H9 (cell line): ENCODE measurements around the gene SLC44A2. TPM values are rescaled to one million over a fixed set of nuclear protein-coding genes. Genes with fewer than 3 reads are reported as not detected.

ENCODE experiments used
- DNase-seq: peaks from one replicate; pipeline ENCODE4 v3.0.0-alpha.2; 2017
- H2AFZ ChIP-seq: one replicate; pipeline ENCODE4 v1.6.1; 2013; ENCODE audit warnings: mild to moderate bottlenecking, low read length, control low read depth, moderate library complexity
- H2AK5ac ChIP-seq: 2 replicates; pipeline ENCODE4 v1.6.1; 2013; ENCODE audit warnings: low read length, control low read depth, mixed read lengths; ENCODE audit not compliant: insufficient read length
- H2BK120ac ChIP-seq: one replicate; pipeline ENCODE4 v1.6.1; 2013; ENCODE audit warnings: low read depth, mild to moderate bottlenecking, low read length, control low read depth, inconsistent platforms; ENCODE audit not compliant: poor library complexity, severe bottlenecking
- H2BK12ac ChIP-seq: 2 replicates; pipeline ENCODE4 v1.6.1; 2013; ENCODE audit warnings: low read length, control low read depth, mixed read lengths, low read depth; ENCODE audit not compliant: insufficient read length
- H2BK15ac ChIP-seq: 2 replicates; pipeline ENCODE4 v1.6.1; 2013; ENCODE audit warnings: low read depth, low read length, control low read depth
- H2BK20ac ChIP-seq: one replicate; pipeline ENCODE4 v1.6.1; 2013; ENCODE audit warnings: low read depth, mild to moderate bottlenecking, low read length, control low read depth, inconsistent platforms; ENCODE audit not compliant: poor library complexity, severe bottlenecking
- H2BK5ac ChIP-seq: 2 replicates; pipeline ENCODE4 v1.6.1; 2013; ENCODE audit warnings: low read length, control low read depth, mixed read lengths; ENCODE audit not compliant: insufficient read length
- H3K14ac ChIP-seq: 2 replicates; pipeline ENCODE4 v1.6.1; 2013; ENCODE audit warnings: low read length, control low read depth; ENCODE audit not compliant: insufficient read depth
- H3K18ac ChIP-seq: 2 replicates; pipeline ENCODE4 v1.6.1; 2013; ENCODE audit warnings: low read depth, mild to moderate bottlenecking, mixed read lengths, low read length, control low read depth; ENCODE audit not compliant: insufficient read length
- H3K23ac ChIP-seq: 2 replicates; pipeline ENCODE4 v1.6.1; 2013; ENCODE audit warnings: low read length, control low read depth, mixed read lengths, low read depth; ENCODE audit not compliant: insufficient read length
- H3K23me2 ChIP-seq: 2 replicates; pipeline ENCODE4 v1.6.1; 2013; ENCODE audit warnings: low read depth, mild to moderate bottlenecking, mixed read lengths, low read length, control low read depth; ENCODE audit not compliant: insufficient read length, poor library complexity, severe bottlenecking
- H3K27ac ChIP-seq: 2 replicates; pipeline ENCODE4 v1.5.1; 2013; ENCODE audit warnings: low read length, control low read depth, mixed read lengths, low read depth; ENCODE audit not compliant: insufficient read length
- H3K27me3 ChIP-seq: 2 replicates; pipeline ENCODE4 v1.6.1; 2013; ENCODE audit warnings: low read length, control low read depth, inconsistent platforms; ENCODE audit not compliant: insufficient read depth
- H3K4ac ChIP-seq: 2 replicates; pipeline ENCODE4 v1.6.1; 2013; ENCODE audit warnings: low read depth, mild to moderate bottlenecking, control low read depth, inconsistent platforms, low read length, moderate library complexity
- H3K4me1 ChIP-seq: 2 replicates; pipeline ENCODE4 v1.6.1; 2013; ENCODE audit warnings: low read length, control low read depth, inconsistent platforms; ENCODE audit not compliant: insufficient read depth
- H3K4me2 ChIP-seq: 2 replicates; pipeline ENCODE4 v1.6.1; 2013; ENCODE audit warnings: low read length, control low read depth, mixed read lengths; ENCODE audit not compliant: insufficient read length, insufficient read depth
- H3K56ac ChIP-seq: 2 replicates; pipeline ENCODE4 v1.6.1; 2013; ENCODE audit warnings: low read depth, mild to moderate bottlenecking, mixed read lengths, low read length, control low read depth; ENCODE audit not compliant: insufficient read length
- H3K79me1 ChIP-seq: 2 replicates; pipeline ENCODE4 v1.6.1; 2013; ENCODE audit warnings: low read depth, mild to moderate bottlenecking, moderate library complexity, low read length, control low read depth, inconsistent platforms; ENCODE audit not compliant: insufficient read depth, poor library complexity, severe bottlenecking
- H3K79me2 ChIP-seq: 2 replicates; pipeline ENCODE4 v1.6.1; 2013; ENCODE audit warnings: low read length, control low read depth, inconsistent platforms; ENCODE audit not compliant: insufficient read depth
- H3K9ac ChIP-seq: 2 replicates; pipeline ENCODE4 v1.6.1; 2013; ENCODE audit warnings: low read length, control low read depth, mixed read lengths; ENCODE audit not compliant: insufficient read length; ENCODE audit errors: extremely low read depth
- H3K9me3 ChIP-seq: one replicate; pipeline ENCODE4 v1.6.1; 2013; ENCODE audit warnings: low read depth, low read length, inconsistent platforms; ENCODE audit not compliant: control insufficient read depth
- H3T11ph ChIP-seq: one replicate; pipeline ENCODE4 v1.6.1; 2013; ENCODE audit warnings: mild to moderate bottlenecking, low read length, control low read depth, inconsistent platforms
- H4K20me1 ChIP-seq: one replicate; pipeline ENCODE4 v1.6.1; 2013; ENCODE audit not compliant: control insufficient read depth, insufficient read length, insufficient read depth
- H4K5ac ChIP-seq: 2 replicates; pipeline ENCODE4 v1.6.1; 2013; ENCODE audit warnings: low read depth, mild to moderate bottlenecking, mixed read lengths, low read length, control low read depth; ENCODE audit not compliant: insufficient read length
- H4K8ac ChIP-seq: replicated peaks from 2 replicates; pipeline ENCODE4 v1.6.1; 2013; ENCODE audit warnings: low read length, control low read depth, mixed read lengths, low read depth; ENCODE audit not compliant: insufficient read length
- H4K91ac ChIP-seq: 2 replicates; pipeline ENCODE4 v1.6.1; 2013; ENCODE audit warnings: low read depth, mild to moderate bottlenecking, moderate library complexity, mixed read lengths, low read length, control low read depth; ENCODE audit not compliant: insufficient read length
- H3K27ac Mint-ChIP-seq, 3 experiments: 2 replicates in 2 of 3; 3 replicates in 1 of 3; pipeline ENCODE4 v1.8.0; 2020 to 2021; ENCODE audit warnings: mixed read lengths in 3 of 3, mild to moderate bottlenecking in 1 of 3, moderate library complexity in 1 of 3
- H3K27me3 Mint-ChIP-seq: 2 replicates; pipeline ENCODE4 v1.8.0; 2021; ENCODE audit warnings: low read depth, mild to moderate bottlenecking, moderate library complexity, mixed read lengths
- H3K36me3 Mint-ChIP-seq, 3 experiments: 2 replicates in 2 of 3; 3 replicates in 1 of 3; pipeline ENCODE4 v1.8.0; 2020 to 2021; ENCODE audit warnings: low read depth in 3 of 3, mixed read lengths in 3 of 3; ENCODE audit not compliant: insufficient read depth in 1 of 3
- H3K4me1 Mint-ChIP-seq, 2 experiments: 2 replicates each; pipeline ENCODE4 v1.8.0; 2020; ENCODE audit warnings: mixed read lengths in 2 of 2
- H3K4me3 Mint-ChIP-seq, 2 experiments: 2 replicates in 1 of 2; 3 replicates in 1 of 2; pipeline ENCODE4 v1.8.0; 2020 to 2021; ENCODE audit warnings: mild to moderate bottlenecking in 2 of 2, mixed read lengths in 2 of 2, moderate library complexity in 1 of 2
- H3K9me3 Mint-ChIP-seq, 2 experiments: 2 replicates in 1 of 2; 3 replicates in 1 of 2; pipeline ENCODE4 v1.8.0; 2020; ENCODE audit warnings: mild to moderate bottlenecking in 2 of 2, mixed read lengths in 2 of 2, moderate library complexity in 1 of 2
- CTCF ChIP-seq: fragments of 200-600 bp; sonication (generic); conservative IDR thresholded peaks from 3 replicates; pipeline ENCODE4 v1.8.0; 2021; ENCODE audit warnings: antibody characterized with exemption, mild to moderate bottlenecking
- WGBS: extraction: QIAGEN DNeasy Blood & Tissue Kit; methylation state at CpG from one replicate; pipeline ENCODE4 v1.1.7; 2013; ENCODE audit warnings: missing lambda C conversion rate, low lambda C conversion rate, mixed read lengths; ENCODE audit not compliant: insufficient read length; ENCODE audit errors: extremely low coverage; 5-methylcytosine and 5-hydroxymethylcytosine counted together
- total RNA-seq: library from RNA; stranded (reverse); gene quantifications from 2 replicates; pipeline ENCODE4 v1.2.1, GENCODE V29; 2021

The SLC44A2 gene
- total RNA-seq, 1 experiment from 2014 or later: 121 TPM

DNA sequence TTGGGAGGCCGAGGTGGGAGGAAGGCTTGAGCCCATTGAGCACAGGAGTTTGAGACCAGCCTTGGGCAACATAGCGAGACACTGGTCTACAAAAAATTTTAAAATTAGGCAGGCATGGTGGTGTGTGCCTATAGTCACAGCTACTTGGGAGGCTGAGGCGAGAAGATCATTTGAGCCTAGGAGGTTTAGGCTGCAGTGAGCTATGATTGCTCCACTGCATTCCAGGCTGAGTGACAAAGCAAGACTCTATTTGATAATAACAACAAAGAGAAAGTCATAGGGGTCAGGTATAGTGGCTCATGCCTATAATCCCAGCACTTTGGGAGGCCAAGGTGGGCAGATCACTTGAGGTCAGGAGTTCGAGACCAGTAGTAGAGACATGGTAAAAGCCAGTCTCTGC, 4.6 kb upstream of the SLC44A2 start:
- Histone ChIP-seq H2BK120ac (no peak overlapping the region), H3K23me2 (peaks cover 7% of the 10 kb centered on the region), H3K4me1 (peaks cover 4% of the 10 kb centered on the region; the same call in 1 of the 2 replicates), H3K79me2 (no peaks in the 10 kb centered on the region), H3K4me2 (no peak overlapping the region), H2BK15ac (no peak overlapping the region), H3K79me1 (no peaks in the 10 kb centered on the region), H3K23ac (no peak overlapping the region), H4K91ac (no peak overlapping the region), H2BK12ac (no peak overlapping the region), H3K27ac (no peak overlapping the region), H3T11ph (no peak overlapping the region), H2BK5ac (no peak overlapping the region), H3K9ac (no peak overlapping the region), H3K14ac (no peak overlapping the region), H3K18ac (no peak overlapping the region), H2AFZ (no peak overlapping the region), H2BK20ac (no peak overlapping the region), H4K5ac (no peak overlapping the region), H3K27me3 (no peaks in the 10 kb centered on the region), H2AK5ac (no peak overlapping the region), H3K4ac (no peak overlapping the region), H4K20me1 (no peaks in the 10 kb centered on the region), H3K9me3 (no peaks in the 10 kb centered on the region), H3K56ac (no peak overlapping the region), H4K8ac (no peak overlapping the region)
- no peak overlapping the region for H3K4me3 Mint-ChIP-seq
- no peak for DNase-seq
- peak overlapping the region; percentile 57 to 84 (median 66); a peak in 5 of 7 replicates for H3K27ac Mint-ChIP-seq
- no peaks in the 10 kb centered on the region for H3K36me3 Mint-ChIP-seq
- no peaks in the 10 kb centered on the region for H3K9me3 Mint-ChIP-seq
- no peak for TF ChIP-seq CTCF
- H3K27me3 Mint-ChIP-seq: no peaks in the 10 kb centered on the region
- no CpG with 5 or more reads among the region's 4 CpGs for WGBS
- peaks cover 5 to 7% of the 10 kb centered on the region in 2 experiments; a peak in 3 of 4 replicates for H3K4me1 Mint-ChIP-seq
